Measurements from ENCODE around the gene IPO13. TPM values are rescaled to one million over a fixed set of nuclear protein-coding genes. Genes with fewer than 3 reads are reported as not detected.

IPO13 gene
- total RNA-seq, 1 experiment from 2014 or later: 33.7 TPM

GRCh38 chr1:43953361-43953760 lies 6.6 kb downstream of the IPO13 start:
- Histone ChIP-seq H3K9me2 (replicated peaks; ENCODE audit: low read length) (no peaks in the 10 kb centered on the region), H3K36me3 (ENCODE audit: low read depth, low read length) (peaks cover 15% of the 10 kb centered on the region), H2AFZ (ENCODE audit: low read length) (no peak overlapping the region), H4K20me1 (ENCODE audit: low read length) (no peaks in the 10 kb centered on the region), H3K9me3 (ENCODE audit: low read length) (no peaks in the 10 kb centered on the region), H3K79me2 (ENCODE audit: low read length) (peaks cover 64% of the 10 kb centered on the region), H3K27ac (ENCODE audit: low read length) (no peak overlapping the region), H3K4me2 (ENCODE audit: low read length) (no peak overlapping the region), H3K4me3 (ENCODE audit: low read length) (no peak overlapping the region), H3K9ac (ENCODE audit: low read length) (no peak overlapping the region), H3F3A (ENCODE audit: low read length, unreplicated experiment) (no peaks in the 10 kb centered on the region), H3K27me3 (ENCODE audit: low read length) (no peaks in the 10 kb centered on the region), H3K4me1 (ENCODE audit: insufficient read depth, low read length) (peaks cover 14% of the 10 kb centered on the region)
- DNase-seq (no peak), ATAC-seq (no peak)
- TF ChIP-seq EZH2 (IDR thresholded peaks at IDR 0.05; ENCODE audit: low read length, unreplicated experiment): no peak
- TF ChIP-seq, protein P1, sequence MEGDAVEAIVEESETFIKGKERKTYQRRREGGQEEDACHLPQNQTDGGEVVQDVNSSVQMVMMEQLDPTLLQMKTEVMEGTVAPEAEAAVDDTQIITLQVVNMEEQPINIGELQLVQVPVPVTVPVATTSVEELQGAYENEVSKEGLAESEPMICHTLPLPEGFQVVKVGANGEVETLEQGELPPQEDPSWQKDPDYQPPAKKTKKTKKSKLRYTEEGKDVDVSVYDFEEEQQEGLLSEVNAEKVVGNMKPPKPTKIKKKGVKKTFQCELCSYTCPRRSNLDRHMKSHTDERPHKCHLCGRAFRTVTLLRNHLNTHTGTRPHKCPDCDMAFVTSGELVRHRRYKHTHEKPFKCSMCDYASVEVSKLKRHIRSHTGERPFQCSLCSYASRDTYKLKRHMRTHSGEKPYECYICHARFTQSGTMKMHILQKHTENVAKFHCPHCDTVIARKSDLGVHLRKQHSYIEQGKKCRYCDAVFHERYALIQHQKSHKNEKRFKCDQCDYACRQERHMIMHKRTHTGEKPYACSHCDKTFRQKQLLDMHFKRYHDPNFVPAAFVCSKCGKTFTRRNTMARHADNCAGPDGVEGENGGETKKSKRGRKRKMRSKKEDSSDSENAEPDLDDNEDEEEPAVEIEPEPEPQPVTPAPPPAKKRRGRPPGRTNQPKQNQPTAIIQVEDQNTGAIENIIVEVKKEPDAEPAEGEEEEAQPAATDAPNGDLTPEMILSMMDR (conservative IDR thresholded peaks at IDR 0.05; ENCODE audit: low read depth, low read length): no peak
- TF ChIP-seq EZH2phosphoT487 (IDR thresholded peaks at IDR 0.05; ENCODE audit: borderline replicate concordance, low read length): no peak
- intact Hi-C loops (cut with micrococcal nuclease): no loop called here
- BruUV-seq (replicated peaks): no TSS peak
- ChIA-PET CTCF (no interaction called here), POLR2A (ENCODE audit: unreplicated experiment) (interaction anchor here (0.6 kb wide), 1 partner anchor 385 kb away, joined by 6 read pairs; no protein-coding TSS in a partner anchor)

DNA sequence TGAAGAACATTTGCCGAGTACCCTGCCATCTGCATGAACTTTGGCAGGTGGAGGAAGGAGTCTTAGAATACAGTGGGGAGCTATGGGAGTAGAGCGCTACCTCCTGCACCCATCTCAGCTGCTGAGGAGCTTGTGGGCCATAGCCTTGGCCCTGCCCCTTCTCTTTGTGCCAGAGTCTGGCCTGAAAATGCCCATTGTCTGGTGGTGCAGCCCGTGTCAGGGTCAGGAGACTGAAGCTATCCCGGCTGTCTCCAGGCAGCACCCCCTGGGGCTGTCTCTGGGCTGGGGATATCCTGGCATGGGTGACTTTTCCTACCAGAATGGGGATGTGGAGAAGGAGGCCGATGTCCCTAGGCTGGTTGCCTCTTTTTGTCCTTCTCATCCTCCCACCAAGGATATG lies 7.3 kb downstream of the IPO13 start:
- CTCF ChIA-PET: no interaction called here
- no peak overlapping the region for H2AFZ ChIP-seq (ENCODE audit: low read length)
- no peaks in the 10 kb centered on the region for H3F3A ChIP-seq (ENCODE audit: low read length, unreplicated experiment)
- BruUV-seq (replicated peaks): no TSS peak
- peaks cover 15% of the 10 kb centered on the region for H3K36me3 ChIP-seq (ENCODE audit: low read depth, low read length)
- POLR2A ChIA-PET (ENCODE audit: unreplicated experiment): no interaction called here
- H3K9ac ChIP-seq (ENCODE audit: low read length): no peak overlapping the region
- no peaks in the 10 kb centered on the region for H3K9me3 ChIP-seq (ENCODE audit: low read length)
- H3K4me1 ChIP-seq (ENCODE audit: insufficient read depth, low read length): peaks cover 10% of the 10 kb centered on the region
- H3K79me2 ChIP-seq (ENCODE audit: low read length): peaks cover 57% of the 10 kb centered on the region
- TF ChIP-seq, protein P1 (conservative IDR thresholded peaks at IDR 0.05; ENCODE audit: low read depth, low read length): no peak
- TF ChIP-seq EZH2 (IDR thresholded peaks at IDR 0.05; ENCODE audit: low read length, unreplicated experiment) (no peak), EZH2phosphoT487 (IDR thresholded peaks at IDR 0.05; ENCODE audit: borderline replicate concordance, low read length) (no peak)
- no peaks in the 10 kb centered on the region for H3K27me3 ChIP-seq (ENCODE audit: low read length)
- DNase-seq (no peak), ATAC-seq (no peak)
- H3K4me2 ChIP-seq (ENCODE audit: low read length): no peak overlapping the region
- H3K9me2 ChIP-seq (replicated peaks; ENCODE audit: low read length): no peaks in the 10 kb centered on the region
- no peak overlapping the region for H3K27ac ChIP-seq (ENCODE audit: low read length)
- intact Hi-C loops (cut with micrococcal nuclease): no loop called here
- H4K20me1 ChIP-seq (ENCODE audit: low read length): no peaks in the 10 kb centered on the region
- no peak overlapping the region for H3K4me3 ChIP-seq (ENCODE audit: low read length)

- no TSS peak for BruUV-seq (replicated peaks)
- Histone ChIP-seq H3K4me1 (ENCODE audit: insufficient read depth, low read length) (peaks cover 8% of the 10 kb centered on the region), H3K4me2 (ENCODE audit: low read length) (no peak overlapping the region), H3K36me3 (ENCODE audit: low read depth, low read length) (peaks cover 8% of the 10 kb centered on the region; the same call in 1 of the 2 replicates), H3K27ac (ENCODE audit: low read length) (no peak overlapping the region), H3K4me3 (ENCODE audit: low read length) (no peak overlapping the region), H3K79me2 (ENCODE audit: low read length) (peaks cover 36% of the 10 kb centered on the region), H3F3A (ENCODE audit: low read length, unreplicated experiment) (no peaks in the 10 kb centered on the region), H3K9ac (ENCODE audit: low read length) (no peak overlapping the region), H3K9me2 (replicated peaks; ENCODE audit: low read length) (no peaks in the 10 kb centered on the region), H2AFZ (ENCODE audit: low read length) (no peak overlapping the region), H3K9me3 (ENCODE audit: low read length) (no peaks in the 10 kb centered on the region), H4K20me1 (ENCODE audit: low read length) (no peaks in the 10 kb centered on the region), H3K27me3 (ENCODE audit: low read length) (no peaks in the 10 kb centered on the region)
- DNase-seq (no peak), ATAC-seq (no peak)
- TF ChIP-seq EZH2phosphoT487 (IDR thresholded peaks at IDR 0.05; ENCODE audit: borderline replicate concordance, low read length): no peak
- intact Hi-C loops (cut with micrococcal nuclease): no loop called here
- ChIA-PET POLR2A (ENCODE audit: unreplicated experiment) (no interaction called here), CTCF (no interaction called here)
These were observed 9.5 kb downstream of the IPO13 start for GRCh38 chr1:43956234-43956633.
